HG03045 (cell line): ENCODE results near the gene SLC38A11.

Experiments used
- ATAC-seq: cut with Tn5 transposase; IDR thresholded peaks from one replicate; pipeline ENCODE4 v1.9.1; 2021; ENCODE audit warnings: mild to moderate bottlenecking, moderate library complexity; ENCODE audit not compliant: unreplicated experiment

The SLC38A11 gene

DNA sequence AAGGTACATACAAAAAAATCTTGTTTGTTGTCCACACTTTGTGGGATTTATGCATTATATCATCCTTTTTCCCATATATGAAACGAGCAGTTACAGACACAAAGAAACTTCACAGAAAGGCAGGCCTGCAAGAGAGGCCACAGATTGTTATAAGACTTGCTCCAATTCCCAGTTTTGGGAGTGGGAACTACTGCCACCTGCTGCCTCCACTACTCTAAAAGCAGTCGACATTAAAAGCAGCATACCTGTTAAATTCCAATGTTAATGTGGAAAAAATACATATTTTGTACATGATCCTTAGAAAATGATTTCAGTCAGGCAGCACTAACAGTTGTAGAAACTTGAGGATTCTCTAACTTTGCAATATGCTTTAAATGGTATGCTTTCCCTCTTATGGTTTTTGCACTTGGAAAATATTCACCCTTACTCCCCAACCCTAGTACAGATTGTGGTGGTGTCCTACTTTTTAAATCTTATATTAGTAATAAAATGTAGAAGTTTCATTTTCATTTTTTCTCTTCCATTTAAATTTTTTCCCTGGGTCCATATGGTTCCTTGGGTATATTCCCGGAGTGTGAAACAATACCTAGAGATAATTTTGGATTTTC is 37.9 kb downstream of the SLC38A11 start:
- ATAC-seq: no peak

DNA sequence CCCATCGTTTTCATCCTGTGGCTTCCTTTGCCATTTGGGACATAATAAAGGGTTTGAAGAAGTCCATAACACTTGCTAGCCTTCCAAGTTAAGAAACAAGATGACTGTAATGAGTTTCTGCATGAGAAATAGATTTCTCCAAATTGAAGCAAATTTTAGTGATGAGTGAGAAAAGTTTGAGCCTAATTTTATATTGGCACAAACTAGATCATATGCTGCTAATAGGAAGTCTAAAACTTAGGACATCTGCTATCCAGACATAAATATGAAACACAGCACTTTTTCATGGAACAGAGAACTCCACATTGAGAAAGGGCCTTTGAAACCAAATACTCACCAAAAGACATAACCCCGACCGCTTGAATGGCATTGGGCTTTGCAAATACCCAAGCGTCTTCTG is 39.8 kb downstream of the SLC38A11 start:
- ATAC-seq: no peak

- no peak for ATAC-seq
Observed at GRCh38 chr2:164913640-164914350, 41.5 kb downstream of the SLC38A11 start.

- no peak for ATAC-seq
Observed at GRCh38 chr2:164913011-164913410, 42.3 kb downstream of the SLC38A11 start.

DNA sequence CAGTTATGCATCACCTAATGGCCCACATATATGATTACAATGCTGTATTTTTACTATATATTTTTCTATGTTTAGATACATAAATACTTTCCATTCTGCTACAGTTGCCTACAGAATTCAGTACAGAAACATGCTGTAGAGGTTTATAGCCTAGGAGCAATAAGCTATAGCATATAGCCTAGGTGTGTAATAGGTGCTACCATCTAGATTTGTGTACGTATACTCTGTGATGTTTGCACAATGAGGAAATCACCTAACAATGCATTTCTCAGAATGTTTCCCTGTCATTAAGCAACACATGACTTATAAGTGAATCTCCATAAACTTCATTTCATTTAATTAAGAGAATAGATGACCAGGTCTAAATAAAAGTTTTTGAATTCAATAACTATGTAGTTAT is 43.5 kb downstream of the SLC38A11 start:
- ATAC-seq: no peak

DNA sequence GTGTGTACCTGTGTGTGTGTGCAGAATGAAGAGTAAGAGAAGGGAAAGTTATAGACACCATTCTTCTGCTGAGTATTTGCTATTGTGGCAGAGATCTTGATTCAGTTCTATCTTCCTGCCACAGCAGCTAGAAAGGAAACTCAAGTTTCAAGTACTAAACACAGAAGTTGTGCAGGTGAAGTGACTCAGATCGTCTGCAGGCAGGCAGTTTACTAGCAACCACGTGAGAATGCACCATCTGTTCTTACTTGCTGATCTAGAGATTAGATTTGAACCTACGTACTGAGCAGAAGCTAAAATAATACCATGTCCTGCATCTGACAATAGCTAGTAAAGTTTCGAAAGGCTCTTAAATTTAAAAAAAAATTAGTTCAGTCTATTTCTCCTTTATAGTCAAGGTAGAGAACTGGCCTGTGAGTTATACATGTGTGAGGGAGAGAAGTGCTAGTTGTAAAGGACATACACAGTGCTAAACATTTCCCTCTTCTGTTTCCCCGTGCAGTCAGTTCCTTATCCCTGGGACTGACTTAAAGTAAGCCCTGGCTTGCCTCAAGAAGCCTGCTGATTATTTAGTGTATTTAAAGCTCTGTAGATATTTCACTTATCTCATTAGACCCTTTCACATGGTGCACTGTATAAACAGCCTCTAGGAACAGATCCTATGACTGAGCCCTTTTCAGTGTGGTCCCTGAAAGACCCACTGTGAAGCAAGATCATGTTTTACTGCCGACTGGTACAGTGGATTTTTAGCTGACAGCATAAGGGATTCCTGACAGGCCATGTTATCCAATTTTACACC is 45.0 kb downstream of the SLC38A11 start:
- ATAC-seq: peak; percentile 87

- no peak for ATAC-seq
Observed at GRCh38 chr2:164906947-164907346, 48.4 kb downstream of the SLC38A11 start.

GRCh38 chr2:164905307-164905706 is 50.0 kb downstream of the SLC38A11 start:
- ATAC-seq: no peak

GRCh38 chr2:164903951-164904350 is 51.4 kb downstream of the SLC38A11 start:
- no peak for ATAC-seq

GRCh38 chr2:164903204-164903603 is 52.1 kb downstream of the SLC38A11 start:
- no peak for ATAC-seq

DNA sequence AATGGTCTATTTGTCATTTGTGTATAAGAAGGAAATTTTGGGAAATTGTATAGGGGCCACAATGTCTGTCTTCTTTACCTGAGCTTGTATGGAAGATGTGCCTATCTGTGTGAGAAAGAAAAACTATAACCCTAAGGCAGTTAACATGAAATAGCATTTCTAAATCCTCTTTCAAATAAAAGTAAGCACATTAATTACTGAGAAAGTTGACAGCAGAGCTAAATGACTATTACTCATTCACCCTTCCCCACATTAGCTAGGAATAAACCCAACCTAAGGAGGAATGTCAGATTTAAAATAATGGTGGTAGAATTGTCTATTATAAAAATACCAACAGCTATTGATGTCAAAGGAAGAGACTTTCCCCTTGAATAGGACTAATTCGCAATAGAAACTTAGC is 56.2 kb downstream of the SLC38A11 start:
- no peak for ATAC-seq

- no peak for ATAC-seq
Observed at GRCh38 chr2:164898475-164898874, 56.9 kb downstream of the SLC38A11 start.

GRCh38 chr2:164897469-164898260 is 57.7 kb downstream of the SLC38A11 start:
- ATAC-seq: no peak

DNA sequence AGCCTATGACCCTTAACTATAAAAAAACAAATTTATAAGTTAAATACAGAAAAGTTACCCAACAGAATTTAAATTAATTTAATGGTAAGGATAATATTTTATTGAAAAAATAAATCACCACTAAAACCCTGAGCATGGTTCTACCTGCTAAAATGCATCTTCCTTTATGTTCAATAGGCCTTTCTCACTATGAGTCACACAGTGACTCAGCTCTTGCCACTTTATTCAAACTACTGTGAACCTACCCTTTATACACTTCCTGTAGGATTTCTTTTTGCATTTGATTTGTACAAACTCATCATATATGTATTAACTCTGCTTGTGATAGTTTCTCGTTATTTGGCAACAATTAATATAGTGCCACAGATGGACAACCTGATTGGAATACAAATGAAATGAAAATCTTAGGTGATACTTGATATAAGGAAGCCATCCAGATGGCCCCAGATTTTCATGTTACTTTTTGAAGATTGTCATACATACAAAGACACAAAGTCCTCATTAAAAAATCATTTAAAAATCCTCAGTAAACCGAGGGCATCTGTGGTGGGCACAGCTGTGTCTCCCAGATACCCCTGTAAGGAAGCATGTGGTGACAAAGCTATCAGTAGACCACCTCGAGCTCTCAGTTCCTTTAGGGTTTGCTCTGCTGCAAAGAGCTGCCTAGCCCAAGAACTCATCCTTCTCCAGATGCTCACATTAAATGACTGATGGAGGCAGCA is 58.5 kb downstream of the SLC38A11 start:
- ATAC-seq: peak; percentile 86

DNA sequence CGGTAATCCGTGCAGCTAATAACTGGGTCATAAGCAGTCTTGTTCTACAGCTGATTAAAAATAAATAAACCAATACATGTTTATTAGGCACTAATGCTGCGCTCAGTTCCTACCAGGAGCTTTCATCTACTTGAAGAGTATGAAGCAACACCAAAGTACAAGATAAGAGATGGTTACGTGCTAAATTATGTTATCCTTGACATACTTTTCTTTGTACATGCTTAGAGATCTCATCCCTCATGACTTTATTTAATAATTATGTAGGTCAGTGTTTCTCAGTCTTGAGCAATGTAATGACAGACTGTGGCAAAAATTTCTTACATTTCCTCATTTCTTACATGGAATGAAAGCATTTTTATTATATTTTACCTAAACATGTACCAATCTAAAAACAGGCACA is 59.1 kb downstream of the SLC38A11 start:
- no peak for ATAC-seq

DNA sequence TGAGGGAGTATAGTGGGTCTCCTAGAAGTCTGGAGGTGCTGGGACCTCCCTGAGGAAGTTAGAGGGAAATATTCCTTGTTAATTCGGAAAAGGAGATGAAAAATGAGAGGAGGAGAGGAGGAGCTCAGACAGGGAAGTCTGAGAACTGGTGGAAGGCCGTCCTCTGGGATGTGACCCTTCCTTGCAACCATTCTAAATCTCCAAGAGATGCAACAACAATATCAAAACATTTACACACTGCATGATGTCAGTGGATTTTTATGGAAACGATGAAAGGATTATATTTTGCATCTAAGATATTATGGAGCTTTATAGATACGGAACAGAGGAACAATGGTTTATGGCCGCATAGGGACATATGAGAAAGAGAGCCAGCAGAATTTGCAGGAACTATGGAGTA is 63.9 kb downstream of the SLC38A11 start:
- no peak for ATAC-seq

- ATAC-seq: no peak
Observed at GRCh38 chr2:164890544-164890943, 64.8 kb downstream of the SLC38A11 start.

DNA sequence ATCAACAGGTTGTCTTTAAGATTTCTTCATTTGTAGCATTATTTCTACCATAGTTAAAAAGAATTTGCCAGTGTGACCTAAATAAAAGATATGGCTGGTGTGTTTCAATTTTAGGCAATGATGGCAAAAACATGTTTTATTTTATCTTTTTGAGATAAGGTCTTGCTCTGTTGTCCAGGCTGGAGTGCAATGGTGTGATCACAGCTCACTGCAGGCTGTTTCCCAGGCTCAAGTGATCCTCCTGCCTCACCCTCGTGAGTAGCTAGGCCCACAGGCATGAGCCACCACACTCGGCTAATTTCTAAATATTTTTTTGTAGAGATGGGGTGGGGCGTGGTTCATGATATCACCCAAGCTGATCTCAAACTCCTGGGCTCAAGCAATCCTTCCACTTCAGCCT is 66.7 kb downstream of the SLC38A11 start:
- no peak for ATAC-seq

DNA sequence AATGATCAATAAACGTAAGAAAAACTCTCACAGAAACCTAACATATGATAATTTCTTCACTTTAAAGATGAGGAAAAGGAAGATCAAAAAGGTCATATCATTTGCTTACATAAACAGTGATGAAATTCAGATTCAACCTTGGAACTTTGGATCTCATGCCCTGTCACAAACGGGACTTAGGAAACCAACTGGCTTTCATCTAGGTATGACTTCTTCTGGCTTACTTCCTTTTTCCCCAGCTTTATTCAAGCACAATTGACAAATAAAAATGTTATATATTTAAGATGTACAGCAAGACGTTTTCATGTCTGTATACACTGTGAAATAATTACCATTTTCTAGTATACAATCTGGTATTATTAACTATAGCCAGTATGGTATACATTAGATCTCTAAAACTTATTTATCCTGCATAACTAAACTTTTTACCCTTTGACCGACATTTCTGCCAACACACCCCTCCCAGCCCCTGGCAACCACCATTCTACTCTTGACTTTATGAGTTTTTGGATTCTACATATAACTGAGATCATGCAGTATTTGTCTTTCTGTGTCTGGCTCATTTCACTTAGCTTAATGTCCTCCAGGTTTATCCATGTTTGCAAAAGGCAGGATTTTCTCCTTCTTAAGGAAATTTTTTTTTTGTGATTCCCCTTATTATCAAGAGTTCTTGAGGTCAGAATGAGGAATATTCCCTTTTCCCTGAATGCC is 67.7 kb downstream of the SLC38A11 start:
- ATAC-seq: no peak

- no peak for ATAC-seq
Observed at GRCh38 chr2:164882276-164882675, 73.0 kb downstream of the SLC38A11 start.
